K562 (cell line): ENCODE results near the gene CACNA1A.

ENCODE experiments used
- CREM ChIP-seq: IDR thresholded peaks from 2 replicates; pipeline ENCODE4 v1.6.1; 2014; ENCODE audit warnings: antibody characterized with exemption, low read depth
- JUND ChIP-seq, 2 experiments: IDR thresholded peaks; 2 replicates in 1 of 2; 3 replicates in 1 of 2; pipeline ENCODE4 v1.6.1; 2011; ENCODE audit warnings: borderline replicate concordance in 2 of 2, low read depth in 2 of 2, low read length in 2 of 2, improper control_type of control experiment in 1 of 2, missing biosample characterization in 1 of 2, missing genetic modification characterization in 1 of 2, missing genetic modification reagents in 1 of 2
- KLF6 ChIP-seq: fragments of 250-450 bp; sonication (Bioruptor Pico); IDR thresholded peaks from 2 replicates; pipeline ENCODE4 v1.4.0; 2020; ENCODE audit warnings: mild to moderate bottlenecking, moderate library complexity, borderline replicate concordance
- NFXL1 ChIP-seq: fragments of 450-650 bp; formaldehyde crosslinking; IDR thresholded peaks from 2 replicates; pipeline ENCODE4 v1.4.0; 2021; ENCODE audit warnings: mild to moderate bottlenecking
- SIRT6 ChIP-seq: IDR thresholded peaks from one replicate; pipeline ENCODE4 v1.6.1; 2012; ENCODE audit warnings: low read depth, mild to moderate bottlenecking, control low read depth, inconsistent platforms, low read length, moderate library complexity
- SP1 ChIP-seq: sonication (generic); formaldehyde crosslinking; IDR thresholded peaks from 2 replicates; pipeline ENCODE4 v1.8.1; 2022; ENCODE audit warnings: mild to moderate bottlenecking, missing genetic modification reagents
- USF1 ChIP-seq: sonication (generic); formaldehyde crosslinking; IDR thresholded peaks from 2 replicates; pipeline ENCODE4 v1.9.0; 2022; ENCODE audit warnings: mild to moderate bottlenecking, missing genetic modification reagents

- no peak for TF ChIP-seq KLF6
- TF ChIP-seq CREM, result no peak
- no peak for TF ChIP-seq NFXL1
- no peak for TF ChIP-seq SP1 (CRISPR knock-in tag)
- no peak for TF ChIP-seq JUND (IDR thresholded peaks at IDR 0.05; ENCODE audit: borderline replicate concordance, low read depth, low read length)
- no peak for TF ChIP-seq JUND (tag; IDR thresholded peaks at IDR 0.05; ENCODE audit: borderline replicate concordance, low read depth, low read length)
- no peak for TF ChIP-seq USF1 (CRISPR knock-in tag)
- TF ChIP-seq SIRT6, result no peak
Observed at GRCh38 chr19:13399746-13400145, 106.5 kb downstream of the CACNA1A start.
